B cell (primary cell): ENCODE results near the gene EXOSC10. TPM values are rescaled to one million over a fixed set of nuclear protein-coding genes. Genes with fewer than 3 reads are reported as not detected.
"Not testable (repeated sequence)": the region's sequence is repeated elsewhere in the genome, so short reads cannot be mapped to it uniquely, and the experiment has no call there.

Experiments
- ATAC-seq: fragments of 200-7000 bp; cut with Tn5 transposase; one replicate; pipeline ENCODE4 v1.10.0; 2021; ENCODE audit warnings: low read depth, mild to moderate bottlenecking, moderate number of reproducible peaks, moderate library complexity
- CTCF ChIA-PET: fragments of 350-600 bp; sonication (Branson Sonifier 250); formaldehyde crosslinking; loops from one replicate; lab custom pipeline; 2021; ENCODE audit warnings: antibody characterized with exemption, inconsistent platforms; lab: Charles Lee
- POLR2A ChIA-PET: fragments of 350-600 bp; sonication (Branson Sonifier 250); formaldehyde crosslinking; loops from one replicate; lab custom pipeline; 2021; ENCODE audit warnings: antibody characterized with exemption; lab: Charles Lee
- DNase-seq: peaks from one replicate; pipeline ENCODE4 v3.0.0; 2013
- H2AFZ ChIP-seq: 2 replicates; pipeline ENCODE4 v1.6.1; 2012; ENCODE audit warnings: mild to moderate bottlenecking, low read depth, low read length; ENCODE audit not compliant: insufficient read depth, poor library complexity, severe bottlenecking
- H3K27ac ChIP-seq, 2 donors: 1 replicate in 1 of 2; 2 replicates in 1 of 2; pipeline ENCODE4 v1.5.1; 2012 to 2013; ENCODE audit warnings: low read length in 2 of 2, mild to moderate bottlenecking in 2 of 2, moderate library complexity in 1 of 2
- H3K27me3 ChIP-seq, 4 experiments: fragments of 200-600 bp in 1 of 4; sonication (generic) in 1 of 4; replicated peaks in 1 of 4; 1 replicate in 2 of 4; 2 replicates in 2 of 4; pipeline versions ENCODE4 v1.6.1 to v1.7.0; 2013 to 2016; ENCODE audit warnings: low read length in 3 of 4, mild to moderate bottlenecking in 2 of 4, mixed read lengths in 1 of 4, moderate library complexity in 1 of 4; ENCODE audit not compliant: insufficient read depth in 4 of 4, control insufficient read depth in 3 of 4; ENCODE audit errors: control extremely low read depth in 1 of 4
- H3K36me3 ChIP-seq, 2 experiments: replicated peaks in 1 of 2; 1 replicate in 1 of 2; 2 replicates in 1 of 2; pipeline versions ENCODE4 v1.6.1 to v1.7.1; 2013; ENCODE audit warnings: low read length in 1 of 2; ENCODE audit not compliant: insufficient read depth in 2 of 2, control insufficient read depth in 1 of 2; ENCODE audit errors: control extremely low read depth in 1 of 2, extremely low read depth in 1 of 2
- H3K4me1 ChIP-seq, 2 donors: fragments of 200-600 bp in 1 of 2; sonication (generic) in 1 of 2; 1 replicate in 1 of 2; 2 replicates in 1 of 2; pipeline versions ENCODE4 v1.5.1 to v1.6.1; 2013 to 2017; ENCODE audit warnings: low read length in 2 of 2; ENCODE audit not compliant: control insufficient read depth in 2 of 2, insufficient read depth in 2 of 2
- H3K4me2 ChIP-seq: replicated peaks from 2 replicates; pipeline ENCODE3; 2012; ENCODE audit warnings: mild to moderate bottlenecking, low read depth, low read length; ENCODE audit not compliant: poor library complexity, severe bottlenecking
- H3K4me3 ChIP-seq, 5 experiments: fragments of 200-600 bp in 1 of 5; sonication (generic) in 1 of 5; 1 replicate in 3 of 5; 2 replicates in 2 of 5; pipeline versions ENCODE4 v1.5.1 to v1.7.0; 2011 to 2016; ENCODE audit warnings: low read length in 4 of 5, mild to moderate bottlenecking in 4 of 5, low read depth in 2 of 5, control low read depth in 1 of 5, moderate library complexity in 1 of 5; ENCODE audit not compliant: insufficient read depth in 1 of 5; ENCODE audit errors: control extremely low read depth in 1 of 5, extremely low read depth in 1 of 5
- H3K79me2 ChIP-seq: fragments of 200-600 bp; sonication (generic); one replicate; pipeline ENCODE4 v1.6.0; 2016; ENCODE audit warnings: low read length; ENCODE audit not compliant: control insufficient read depth, insufficient read depth
- H3K9ac ChIP-seq: fragments of 200-600 bp; sonication (generic); 2 replicates; pipeline ENCODE4 v1.6.1; 2017; ENCODE audit warnings: mild to moderate bottlenecking, low read length, moderate library complexity
- H3K9me3 ChIP-seq, 3 donors: one replicate each; pipeline versions ENCODE4 v1.6.1 to v1.7.1; 2013; ENCODE audit warnings: low read length in 2 of 3; ENCODE audit not compliant: control insufficient read depth in 2 of 3, insufficient read depth in 1 of 3; ENCODE audit errors: control extremely low read depth in 1 of 3
- H4K20me1 ChIP-seq: 2 replicates; pipeline ENCODE4 v1.6.0; 2012; ENCODE audit warnings: mild to moderate bottlenecking, low read length; ENCODE audit not compliant: insufficient read depth, control insufficient read depth, poor library complexity, severe bottlenecking
- H3K27ac Mint-ChIP-seq: one replicate; pipeline ENCODE4 v1.8.0; 2021; ENCODE audit warnings: mixed read lengths
- H3K27me3 Mint-ChIP-seq: one replicate; pipeline ENCODE4 v1.8.0; 2021; ENCODE audit warnings: mixed read lengths
- H3K4me1 Mint-ChIP-seq: one replicate; pipeline ENCODE4 v1.8.0; 2021; ENCODE audit warnings: mixed read lengths
- H3K4me3 Mint-ChIP-seq: one replicate; pipeline ENCODE4 v1.8.0; 2021; ENCODE audit warnings: mixed read lengths
- H3K9me3 Mint-ChIP-seq: one replicate; pipeline ENCODE4 v1.8.0; 2022; ENCODE audit warnings: mixed read lengths; ENCODE audit not compliant: insufficient read depth
- EZH2 ChIP-seq: IDR thresholded peaks from 2 replicates; pipeline ENCODE4 v1.6.1; 2012; ENCODE audit warnings: borderline replicate concordance, low read depth, mild to moderate bottlenecking, moderate library complexity, low read length; ENCODE audit not compliant: insufficient read depth, poor library complexity, severe bottlenecking
- WGBS: methylation state at CpG from one replicate; pipeline ENCODE4 v1.1.5; 2013; ENCODE audit warnings: missing lambda C conversion rate; ENCODE audit not compliant: insufficient coverage; 5-methylcytosine and 5-hydroxymethylcytosine counted together
- intact Hi-C: fragments of 100-400 bp; cut with micrococcal nuclease; formaldehyde crosslinking; loops from one replicate; pipeline ENCODE4 v1.10.0; 2022
- polyA plus RNA-seq: library from polyadenylated mRNA; depleted of rRNA; stranded (reverse); fragments of >200 nt; gene quantifications from 2 replicates; pipeline ENCODE4 v1.2.3, GENCODE V29; 2012
- total RNA-seq, 2 donors: library from RNA; stranded (reverse); fragments of 120-200 nt in 1 of 2; gene quantifications; 1 replicate in 1 of 2; 2 replicates in 1 of 2; pipeline versions ENCODE4 v1.2.3 to v1.2.4, GENCODE V29; 2013 to 2022
- TF ChIP-seq, protein P1 (sequence below): fragments of 200-600 bp; IDR thresholded peaks from one replicate; pipeline ENCODE4 v1.8.0; 2022; ENCODE audit warnings: antibody characterized with exemption, mild to moderate bottlenecking

The EXOSC10 gene
- total and polyA plus RNA-seq, 2 donors (not counting 1 experiment from before 2014, with no cell fraction given): 83.4 to 119 TPM

DNA sequence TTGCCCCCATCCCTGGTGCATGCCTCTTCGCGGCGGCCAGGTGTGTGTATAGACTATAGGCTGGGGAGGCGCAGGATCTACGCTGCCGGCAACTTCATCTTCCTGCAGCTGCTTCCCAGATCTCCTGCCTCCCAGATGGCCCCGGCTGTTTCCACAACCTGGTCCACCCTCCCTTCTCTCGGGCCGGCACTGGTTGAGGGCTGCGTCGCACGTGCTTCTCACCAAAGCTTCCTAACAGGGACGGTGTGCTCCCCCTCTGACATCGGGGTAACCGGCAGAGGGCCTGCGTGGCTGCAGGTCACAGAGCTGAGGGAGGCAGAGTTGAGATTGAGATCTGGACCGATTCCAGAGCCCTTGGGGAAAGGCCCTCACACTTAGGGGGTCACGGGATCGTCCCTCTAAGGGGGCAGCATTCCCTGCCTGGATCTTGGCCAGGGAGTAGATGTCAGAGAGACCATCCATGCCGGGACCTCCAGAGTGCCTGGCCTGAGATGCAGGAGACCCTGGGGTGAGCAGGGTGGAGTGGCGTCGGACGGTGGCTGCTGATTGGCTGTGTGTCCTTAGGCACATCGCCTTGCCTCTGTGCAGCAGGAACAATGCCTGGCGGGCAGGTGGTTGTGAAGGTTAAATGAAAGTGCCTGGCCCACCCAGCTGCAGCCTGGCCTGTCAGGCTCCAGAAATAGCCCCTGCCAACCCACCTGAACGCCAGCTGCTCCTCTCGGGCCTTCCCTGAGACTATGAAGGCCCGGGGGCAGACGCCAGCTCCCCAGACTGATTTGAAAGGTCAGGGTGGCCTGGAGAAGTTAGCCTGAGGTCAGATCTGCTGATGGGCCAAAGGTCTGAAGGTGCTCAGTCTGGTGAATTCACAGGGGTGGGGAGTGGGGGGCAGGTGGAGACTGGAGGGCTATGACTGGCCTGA, 46.6 kb downstream of the EXOSC10 start:
- Histone ChIP-seq H3K9ac (no peak overlapping the region), H3K27ac (no peak overlapping the region), H3K79me2 (no peaks in the 10 kb centered on the region), H3K27me3 (no peaks in the 10 kb centered on the region), H3K9me3 (no peaks in the 10 kb centered on the region), H4K20me1 (no peaks in the 10 kb centered on the region), H3K4me2 (no peak overlapping the region), H2AFZ (no peak overlapping the region), H3K4me1 (peaks cover 0 to 7% of the 10 kb centered on the region in 2 donors), H3K4me3 (no peak overlapping the region), H3K36me3 (peaks cover 0 to 6% of the 10 kb centered on the region in 2 experiments)
- H3K4me1 Mint-ChIP-seq: peaks cover 12% of the 10 kb centered on the region
- ATAC-seq (no peak), DNase-seq (no peak)
- WGBS: 47% methylated on average over 26 of the region's 29 CpGs
- intact Hi-C loops: no loop called here
- H3K9me3 Mint-ChIP-seq: no peaks in the 10 kb centered on the region
- H3K4me3 Mint-ChIP-seq: no peak overlapping the region
- no peak overlapping the region for H3K27ac Mint-ChIP-seq
- TF ChIP-seq EZH2: no peak
- ChIA-PET POLR2A (no interaction called here), CTCF (interaction anchor here (1.4 to 2.1 kb wide), 2 partner anchors 15 to 16 kb away, joined by 6 to 12 read pairs; no protein-coding TSS in a partner anchor)
- H3K27me3 Mint-ChIP-seq: no peaks in the 10 kb centered on the region

- TF ChIP-seq EZH2: no peak
- TF ChIP-seq, protein P1, sequence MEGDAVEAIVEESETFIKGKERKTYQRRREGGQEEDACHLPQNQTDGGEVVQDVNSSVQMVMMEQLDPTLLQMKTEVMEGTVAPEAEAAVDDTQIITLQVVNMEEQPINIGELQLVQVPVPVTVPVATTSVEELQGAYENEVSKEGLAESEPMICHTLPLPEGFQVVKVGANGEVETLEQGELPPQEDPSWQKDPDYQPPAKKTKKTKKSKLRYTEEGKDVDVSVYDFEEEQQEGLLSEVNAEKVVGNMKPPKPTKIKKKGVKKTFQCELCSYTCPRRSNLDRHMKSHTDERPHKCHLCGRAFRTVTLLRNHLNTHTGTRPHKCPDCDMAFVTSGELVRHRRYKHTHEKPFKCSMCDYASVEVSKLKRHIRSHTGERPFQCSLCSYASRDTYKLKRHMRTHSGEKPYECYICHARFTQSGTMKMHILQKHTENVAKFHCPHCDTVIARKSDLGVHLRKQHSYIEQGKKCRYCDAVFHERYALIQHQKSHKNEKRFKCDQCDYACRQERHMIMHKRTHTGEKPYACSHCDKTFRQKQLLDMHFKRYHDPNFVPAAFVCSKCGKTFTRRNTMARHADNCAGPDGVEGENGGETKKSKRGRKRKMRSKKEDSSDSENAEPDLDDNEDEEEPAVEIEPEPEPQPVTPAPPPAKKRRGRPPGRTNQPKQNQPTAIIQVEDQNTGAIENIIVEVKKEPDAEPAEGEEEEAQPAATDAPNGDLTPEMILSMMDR: no peak
- H3K9ac ChIP-seq: no peak overlapping the region
- no peak overlapping the region for H3K4me2 ChIP-seq
- H3K4me1 Mint-ChIP-seq: peaks cover 12% of the 10 kb centered on the region
- POLR2A ChIA-PET: no interaction called here
- no peaks in the 10 kb centered on the region for H3K27me3 Mint-ChIP-seq
- CTCF ChIA-PET: interaction anchor here (2.1 kb wide), 1 partner anchor 14 kb away, joined by 12 read pairs; no protein-coding TSS in a partner anchor
- WGBS: 51% methylated on average over 14 of the region's 19 CpGs
- no peak overlapping the region for H3K27ac ChIP-seq
- no peak for ATAC-seq
- H2AFZ ChIP-seq: peak overlapping the region; percentile 44
- no peaks in the 10 kb centered on the region for H4K20me1 ChIP-seq
- peaks cover 0 to 7% of the 10 kb centered on the region in 2 donors for H3K4me1 ChIP-seq
- no peak for DNase-seq
- H3K9me3 ChIP-seq: no peaks in the 10 kb centered on the region
- H3K9me3 Mint-ChIP-seq: no peaks in the 10 kb centered on the region
- H3K36me3 ChIP-seq: peaks cover 0 to 6% of the 10 kb centered on the region in 2 experiments
- H3K27me3 ChIP-seq: no peaks in the 10 kb centered on the region
- no peaks in the 10 kb centered on the region for H3K79me2 ChIP-seq
- no peak overlapping the region for H3K4me3 ChIP-seq
- intact Hi-C loops: no loop called here
- H3K4me3 Mint-ChIP-seq: peak overlapping the region; percentile 29
- H3K27ac Mint-ChIP-seq: no peak overlapping the region
These were observed 47.7 kb downstream of the EXOSC10 start for GRCh38 chr1:11051781-11052511.

DNA sequence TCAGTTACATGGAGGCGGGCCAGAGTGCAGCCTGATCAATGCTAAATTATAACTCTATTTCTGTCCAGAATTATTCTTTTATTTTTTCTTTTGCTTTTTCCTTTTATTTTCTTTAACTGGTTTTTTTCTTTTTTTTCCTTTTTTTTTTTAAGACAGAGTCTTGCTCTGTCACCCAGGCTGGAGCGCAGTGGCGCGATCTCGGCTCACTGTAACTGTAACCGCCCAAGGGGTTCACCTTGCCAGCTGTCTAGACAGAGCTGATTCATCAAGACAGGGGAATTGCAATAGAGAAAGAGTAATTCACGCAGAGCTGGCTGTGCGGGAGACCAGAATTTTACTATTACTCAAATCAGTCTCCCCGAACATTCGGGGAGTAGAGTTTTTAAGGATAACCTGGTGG, 48.5 kb downstream of the EXOSC10 start:
- H3K9ac ChIP-seq, H3K9me3 ChIP-seq, H4K20me1 ChIP-seq, DNase-seq, H3K36me3 ChIP-seq, H3K27ac Mint-ChIP-seq, H3K9me3 Mint-ChIP-seq, ATAC-seq, H3K4me2 ChIP-seq, H3K4me3 Mint-ChIP-seq, H3K27me3 Mint-ChIP-seq, H3K27ac ChIP-seq, H3K79me2 ChIP-seq, H3K27me3 ChIP-seq, H3K4me3 ChIP-seq, POLR2A ChIA-PET, H3K4me1 ChIP-seq, H2AFZ ChIP-seq, intact Hi-C loops: not testable (repeated sequence)
- CTCF ChIA-PET: interaction anchor here (2.1 kb wide), 1 partner anchor 14 kb away, joined by 12 read pairs; no protein-coding TSS in a partner anchor
- WGBS: 90% methylated on average over 2 of the region's 10 CpGs
- peaks cover 12% of the 10 kb centered on the region for H3K4me1 Mint-ChIP-seq
